HFFc6 (cell line): ENCODE data around the gene C2CD3. TPM values are rescaled to one million over a fixed set of nuclear protein-coding genes. Genes with fewer than 3 reads are reported as not detected.
"Not testable (repeated sequence)": the region's sequence is repeated elsewhere in the genome, so short reads cannot be mapped to it uniquely, and the experiment has no call there.

ENCODE experiments used
- DNase-seq: peaks from one replicate; pipeline ENCODE4 v3.0.0-alpha.2; 2018
- H3K27ac Mint-ChIP-seq: 2 replicates; pipeline ENCODE4 v1.8.0; 2020; ENCODE audit warnings: mild to moderate bottlenecking, mixed read lengths
- H3K27me3 Mint-ChIP-seq: 2 replicates; pipeline ENCODE4 v1.8.0; 2021; ENCODE audit warnings: mild to moderate bottlenecking, moderate library complexity, mixed read lengths; ENCODE audit not compliant: insufficient read depth
- H3K36me3 Mint-ChIP-seq: 2 replicates; pipeline ENCODE4 v1.8.0; 2021; ENCODE audit warnings: low read depth, mixed read lengths
- H3K4me1 Mint-ChIP-seq: 2 replicates; pipeline ENCODE4 v1.8.0; 2020; ENCODE audit warnings: low read depth, mixed read lengths
- H3K4me3 Mint-ChIP-seq: 2 replicates; pipeline ENCODE4 v1.8.0; 2020; ENCODE audit warnings: mild to moderate bottlenecking, moderate library complexity, mixed read lengths
- H3K9me3 Mint-ChIP-seq: 2 replicates; pipeline ENCODE4 v1.8.0; 2020; ENCODE audit warnings: mild to moderate bottlenecking, mixed read lengths
- CTCF ChIP-seq: fragments of 200-600 bp; sonication (generic); IDR thresholded peaks from 2 replicates; pipeline ENCODE4 v1.5.0; 2021; ENCODE audit warnings: antibody characterized with exemption, mild to moderate bottlenecking
- total RNA-seq, 6 experiments: library from RNA; stranded (reverse); fragmentation: NEBNext Ultra II Directional; extraction: Animal tissue kit (Norgen Biotek cat#: 25700); gene quantifications; 2 replicates in 1 of 6; 3 replicates in 5 of 6; pipeline ENCODE4 v1.2.3, GENCODE V29; 2021

Gene C2CD3
- total RNA-seq, 6 experiments from 2014 or later, result 14.6 to 23.0 (median 17.2) TPM

- no peaks in the 10 kb centered on the region for H3K4me1 Mint-ChIP-seq
- no peak for TF ChIP-seq CTCF
- no peaks in the 10 kb centered on the region for H3K36me3 Mint-ChIP-seq
- peaks cover 3% of the 10 kb centered on the region; the same call in 1 of the 2 replicates for H3K27me3 Mint-ChIP-seq
- DNase-seq, result no peak
- no peak overlapping the region for H3K4me3 Mint-ChIP-seq
- no peaks in the 10 kb centered on the region for H3K9me3 Mint-ChIP-seq
- no peak overlapping the region for H3K27ac Mint-ChIP-seq
These were observed 180.1 kb downstream of the C2CD3 start for GRCh38 chr11:73990730-73991129.

- H3K27ac Mint-ChIP-seq, result no peak overlapping the region
- DNase-seq, result no peak
- no peaks in the 10 kb centered on the region for H3K36me3 Mint-ChIP-seq
- H3K4me1 Mint-ChIP-seq, result peaks cover under 1% of the 10 kb centered on the region; the same call in 1 of the 2 replicates
- H3K27me3 Mint-ChIP-seq, result peaks cover 3% of the 10 kb centered on the region
- no peak for TF ChIP-seq CTCF
- no peaks in the 10 kb centered on the region for H3K9me3 Mint-ChIP-seq
- H3K4me3 Mint-ChIP-seq, result no peak overlapping the region
These were observed 181.6 kb downstream of the C2CD3 start for GRCh38 chr11:73989156-73989555.

- H3K27ac Mint-ChIP-seq, result no peak overlapping the region
- peaks cover 3% of the 10 kb centered on the region for H3K27me3 Mint-ChIP-seq
- no peak for TF ChIP-seq CTCF
- no peak for DNase-seq
- no peak overlapping the region for H3K4me3 Mint-ChIP-seq
- H3K36me3 Mint-ChIP-seq, result no peaks in the 10 kb centered on the region
- H3K9me3 Mint-ChIP-seq, result no peaks in the 10 kb centered on the region
- H3K4me1 Mint-ChIP-seq, result peaks cover 9% of the 10 kb centered on the region
These were observed 182.6 kb downstream of the C2CD3 start for GRCh38 chr11:73988227-73988626.

- not testable (repeated sequence) for H3K4me3 Mint-ChIP-seq, DNase-seq, H3K27ac Mint-ChIP-seq, H3K9me3 Mint-ChIP-seq, H3K36me3 Mint-ChIP-seq, H3K27me3 Mint-ChIP-seq
- peaks cover 28% of the 10 kb centered on the region for H3K4me1 Mint-ChIP-seq
These were observed 185.1 kb downstream of the C2CD3 start for GRCh38 chr11:73985661-73986060.

GRCh38 chr11:73983741-73984538, 186.9 kb downstream of the C2CD3 start:
- Mint-ChIP-seq H3K36me3 (no peaks in the 10 kb centered on the region; the same call in 1 of the 2 replicates), H3K9me3 (no peaks in the 10 kb centered on the region), H3K27me3 (peaks cover 7% of the 10 kb centered on the region), H3K27ac (peak overlapping the region; percentile 93), H3K4me3 (peak overlapping the region; percentile 92), H3K4me1 (peaks cover 40% of the 10 kb centered on the region)
- no peak for TF ChIP-seq CTCF
- DNase-seq, result no peak

GRCh38 chr11:73982990-73983740, 187.6 kb downstream of the C2CD3 start:
- H3K9me3 Mint-ChIP-seq, result no peaks in the 10 kb centered on the region
- peak overlapping the region; percentile 93 for H3K27ac Mint-ChIP-seq
- no peaks in the 10 kb centered on the region; the same call in 1 of the 2 replicates for H3K36me3 Mint-ChIP-seq
- peak; percentile 77 for DNase-seq
- TF ChIP-seq CTCF, result no peak
- H3K4me3 Mint-ChIP-seq, result peak overlapping the region; percentile 92
- peaks cover 46% of the 10 kb centered on the region for H3K4me1 Mint-ChIP-seq
- peaks cover 7% of the 10 kb centered on the region for H3K27me3 Mint-ChIP-seq
